K562 (cell line): Measurements from ENCODE around the gene ARHGEF17. TPM values are rescaled to one million over a fixed set of nuclear protein-coding genes. Genes with fewer than 3 reads are reported as not detected.

Experiments
- ATAC-seq: fragments of 200-7000 bp; cut with Tn5 transposase; 3 replicates; pipeline ENCODE4 v1.9.1; 2020; ENCODE audit warnings: moderate library complexity
- BruUV-seq: library from RNA; stranded (reverse); fragments of 400-500 nt; replicated peaks from 2 replicates; lab custom pipeline; 2021; lab: Mats Ljungman, UMichigan
- CTCF ChIA-PET: fragments of 300-600 bp; formaldehyde crosslinking; extraction: SDS; loops from one replicate; lab custom pipeline; 2021; ENCODE audit warnings: low intra/inter-chr PET ratio; lab: Yijun Ruan, JAX
- POLR2A ChIA-PET: fragments of 300-600, 350-650 bp; sonication (Branson Sonifier 250); formaldehyde crosslinking; extraction: SDS; loops from one replicate; lab custom pipeline; 2021; ENCODE audit warnings: antibody characterized with exemption, inconsistent platforms; lab: Yijun Ruan, JAX
- DNase-seq, 4 experiments: peaks; one replicate each; pipeline versions ENCODE4 v3.0.0 to v3.0.0-alpha.2; 2011 to 2018; ENCODE audit warnings: low spot score in 3 of 4, mixed read lengths in 3 of 4; ENCODE audit errors: extremely low read depth in 1 of 4
- FAIRE-seq: peaks from 2 replicates; lab custom pipeline; 2011; peaks lifted over from hg19 to GRCh38; lab: Jason Lieb, UNC
- H2AFZ ChIP-seq: 2 replicates; pipeline ENCODE4 v1.6.0; 2011; ENCODE audit warnings: low read depth, low read length, control low read depth, inconsistent platforms
- H3K27ac ChIP-seq: fragments of 200-600 bp; 3 replicates; pipeline ENCODE4 v1.8.0; 2011; ENCODE audit warnings: low read depth, mild to moderate bottlenecking, control low read depth, inconsistent platforms, low read length, moderate library complexity, mixed read lengths; ENCODE audit errors: extremely low read depth
- H3K27me3 ChIP-seq, 2 experiments: fragments of 300-600 bp in 1 of 2; 2 replicates in 1 of 2; 3 replicates in 1 of 2; pipeline versions ENCODE4 v1.6.0 to v1.8.0; 2011; ENCODE audit warnings: inconsistent platforms in 2 of 2, low read length in 2 of 2, mild to moderate bottlenecking in 1 of 2, mixed read lengths in 1 of 2, moderate library complexity in 1 of 2; ENCODE audit not compliant: control insufficient read depth in 2 of 2, insufficient read depth in 2 of 2
- H3K36me3 ChIP-seq: fragments of 300-600 bp; 3 replicates; pipeline ENCODE4 v1.8.0; 2011; ENCODE audit warnings: mild to moderate bottlenecking, low read length, inconsistent platforms; ENCODE audit not compliant: control insufficient read depth, insufficient read depth
- H3K4me1 ChIP-seq, 2 experiments: fragments of 200-600 bp in 1 of 2; replicated peaks in 1 of 2; 2 replicates in 1 of 2; 3 replicates in 1 of 2; pipeline versions ENCODE4 v1.5.1 to v1.8.0; 2011; ENCODE audit warnings: inconsistent platforms in 2 of 2, low read length in 2 of 2, mild to moderate bottlenecking in 1 of 2, mixed read lengths in 1 of 2, moderate library complexity in 1 of 2; ENCODE audit not compliant: control insufficient read depth in 2 of 2, insufficient read depth in 2 of 2
- H3K4me2 ChIP-seq: 2 replicates; pipeline ENCODE4 v1.6.1; 2011; ENCODE audit warnings: low read length, control low read depth, inconsistent platforms, mixed read lengths; ENCODE audit not compliant: insufficient read depth
- H3K4me3 ChIP-seq: fragments of 200-600 bp; sonication (generic), shearing (Covaris generic); 2 replicates; pipeline ENCODE4 v1.5.1; 2016; ENCODE audit warnings: control low read depth, inconsistent platforms
- H3K79me2 ChIP-seq: fragments of 200-600 bp; 3 replicates; pipeline ENCODE4 v1.8.0; 2011; ENCODE audit warnings: low read length, inconsistent platforms; ENCODE audit not compliant: control insufficient read depth, insufficient read depth
- H3K9ac ChIP-seq, 2 experiments: 2 replicates each; pipeline versions ENCODE4 v1.6.0 to v1.6.1; 2011; ENCODE audit warnings: low read depth in 2 of 2, low read length in 2 of 2, control low read depth in 1 of 2, inconsistent platforms in 1 of 2, mild to moderate bottlenecking in 1 of 2, mixed read lengths in 1 of 2; ENCODE audit not compliant: insufficient read depth in 1 of 2
- H3K9me1 ChIP-seq: one replicate; pipeline ENCODE4 v1.6.0; 2011; ENCODE audit warnings: inconsistent platforms, mild to moderate bottlenecking, low read length, moderate library complexity; ENCODE audit not compliant: control insufficient read depth, insufficient read depth
- H3K9me3 ChIP-seq: replicated peaks from 2 replicates; pipeline ENCODE4 v1.5.1; 2011; ENCODE audit warnings: low read depth, low read length, inconsistent platforms; ENCODE audit not compliant: control insufficient read depth, insufficient read depth
- H4K20me1 ChIP-seq: replicated peaks from 2 replicates; pipeline ENCODE4 v1.6.1; 2011; ENCODE audit warnings: low read length, inconsistent platforms, mixed read lengths; ENCODE audit not compliant: control insufficient read depth, insufficient read depth
- BCOR ChIP-seq: fragments of 450-650 bp; IDR thresholded peaks from 2 replicates; pipeline ENCODE4 v1.6.1; 2016
- CXXC5 ChIP-seq: fragments of 250-450 bp; sonication (Bioruptor Pico); IDR thresholded peaks from 2 replicates; pipeline ENCODE4 v1.8.0; 2022; ENCODE audit warnings: inconsistent platforms, mild to moderate bottlenecking, moderate library complexity
- KDM5B ChIP-seq: fragments of 200-600 bp; sonication (generic); IDR thresholded peaks from 2 replicates; pipeline ENCODE4 v1.6.1; 2012; ENCODE audit warnings: low read depth, mild to moderate bottlenecking, moderate library complexity, low read length, control low read depth, inconsistent platforms; ENCODE audit not compliant: insufficient replicate concordance
- MED1 ChIP-seq: sonication (generic); formaldehyde crosslinking; IDR thresholded peaks from 2 replicates; pipeline ENCODE4 v1.8.1; 2023; ENCODE audit warnings: missing genetic modification reagents, borderline replicate concordance
- RAD21 ChIP-seq, 2 experiments: fragments of 250-450 bp in 1 of 2; fragments of 450-650 bp in 1 of 2; sonication (Bioruptor Pico) in 1 of 2; formaldehyde crosslinking in 1 of 2; IDR thresholded peaks in 1 of 2; conservative IDR thresholded peaks in 1 of 2; 2 replicates each; pipeline versions ENCODE4 v1.4.0 to v1.8.0; 2020 to 2022; ENCODE audit warnings: mild to moderate bottlenecking in 2 of 2, moderate library complexity in 1 of 2
- SMARCC2 ChIP-seq: fragments of 450-650 bp; IDR thresholded peaks from 2 replicates; pipeline ENCODE4 v1.6.1; 2017; ENCODE audit warnings: antibody characterized with exemption, moderate library complexity, mild to moderate bottlenecking, low read depth
- ZFP36 ChIP-seq: fragments of 150-350 bp; IDR thresholded peaks from 2 replicates; pipeline ENCODE4 v1.6.1; 2018; ENCODE audit warnings: low read length, low read depth; ENCODE audit not compliant: partially characterized antibody
- ZNF280A ChIP-seq: fragments of 450-650 bp; IDR thresholded peaks from 2 replicates; pipeline ENCODE4 v1.6.1; 2018; ENCODE audit warnings: mild to moderate bottlenecking, low read depth; ENCODE audit not compliant: partially characterized antibody
- WGBS: fragments of 100-300 bp; shearing (Covaris generic); methylation state at CpG from one replicate; pipeline ENCODE4 v1.1.6; 2016; ENCODE audit warnings: low coverage, mixed read lengths; ENCODE audit not compliant: insufficient coverage; ENCODE audit errors: missing lambda C conversion rate; 5-methylcytosine and 5-hydroxymethylcytosine counted together
- in situ Hi-C: fragments of 300-500 bp; cut with MboI; formaldehyde crosslinking; loops from 4 replicates; pipeline ENCODE4 v1.15.0; 2018; ENCODE audit warnings: inconsistent platforms, mixed read lengths
- intact Hi-C: fragments of 100-400 bp; cut with micrococcal nuclease; formaldehyde crosslinking; loops from 2 replicates; pipeline ENCODE4 v1.14.2; 2022
- polyA plus RNA-seq, 8 experiments: library from polyadenylated mRNA; depleted of rRNA in 4 of 8; stranded (reverse) in 5 of 8; unstranded in 3 of 8; fragments of >200 nt; fragmentation: Nextera tagmentation in 2 of 8; fragmentation: Illumina TruSeq in 1 of 8; extraction: Ambion mirVana in 2 of 8; extraction: Trizol in 1 of 8; gene quantifications; 2 replicates each; pipeline versions ENCODE4 v1.2.1 to v1.2.3, GENCODE V29; 2011 to 2014; ENCODE audit warnings: inconsistent platforms in 1 of 8, missing spikeins in 1 of 8
- total RNA-seq, 7 experiments: library from RNA; depleted of rRNA in 6 of 7; stranded (reverse); fragments of >200 nt in 6 of 7; fragmentation: Illumina TruSeq in 2 of 7; extraction: Trizol in 2 of 7; gene quantifications; 2 replicates each; pipeline versions ENCODE4 v1.2.1 to v1.2.3, GENCODE V29; 2011 to 2021; ENCODE audit warnings: low replicate concordance in 1 of 7
- TF ChIP-seq, protein P1 (sequence below), 3 experiments: IDR thresholded peaks in 2 of 3; conservative IDR thresholded peaks in 1 of 3; 2 replicates each; pipeline ENCODE4 v1.5.1; 2011 to 2012; ENCODE audit warnings: low read length in 3 of 3, mild to moderate bottlenecking in 3 of 3, control low read depth in 2 of 3, improper control_type of control experiment in 1 of 3, inconsistent platforms in 1 of 3, low read depth in 1 of 3, mixed read lengths in 1 of 3, moderate library complexity in 1 of 3; ENCODE audit not compliant: insufficient read depth in 2 of 3
- TF ChIP-seq, protein P2 (sequence below): IDR thresholded peaks from 2 replicates; pipeline ENCODE4 v1.6.1; 2011; ENCODE audit warnings: borderline replicate concordance, low read depth, mild to moderate bottlenecking, moderate library complexity, low read length; ENCODE audit not compliant: insufficient read depth, poor library complexity, severe bottlenecking

The ARHGEF17 gene
- total and polyA plus RNA-seq, 9 of the 15 experiments (the other 6 are each of a cell fraction or from before 2014, with no cell fraction given): 0.04 to 0.68 (median 0.10) TPM; not detected in 2

DNA sequence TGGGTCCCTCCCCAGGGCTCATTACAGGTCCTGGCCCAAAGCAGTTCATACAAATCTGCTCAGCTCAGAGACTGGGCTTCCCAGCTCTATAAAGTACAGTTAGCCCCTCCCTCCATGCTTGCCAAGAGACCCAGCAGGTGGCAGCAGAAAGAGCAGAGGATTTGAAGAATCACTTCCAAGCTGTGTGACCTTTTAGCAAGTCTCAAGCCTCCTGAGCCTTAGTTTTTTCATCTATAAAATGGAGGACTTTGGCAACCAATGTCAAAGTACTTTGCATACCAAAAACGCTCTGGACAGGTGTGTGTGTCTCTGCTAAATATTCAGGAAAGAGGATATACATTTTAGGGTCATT is 94.7 kb downstream of the ARHGEF17 start:
- POLR2A ChIA-PET: interaction anchor here (0.9 kb wide), 1 partner anchor 20 kb away, joined by 3 read pairs; no protein-coding TSS in a partner anchor
- peak; percentile 56 for ATAC-seq

More for the DNA sequence above, 94.7 kb downstream of the ARHGEF17 start:
- H3K27ac ChIP-seq: no peak overlapping the region
- FAIRE-seq (peak; percentile 75), DNase-seq (peak in 2 of 4 experiments; percentile 36 to 40)
- in situ Hi-C loops (loop anchor here (5.0 kb wide), 1 partner anchor 254 kb away; no protein-coding TSS in a partner anchor), intact Hi-C loops (no loop called here)
- no peaks in the 10 kb centered on the region for H3K27me3 ChIP-seq
- no TSS peak for BruUV-seq
- H4K20me1 ChIP-seq: peaks cover 2% of the 10 kb centered on the region; the same call in 1 of the 2 replicates
- CTCF ChIA-PET: interaction anchor here (3.6 kb wide), 1 partner anchor 258 kb away, joined by 37 read pairs; no protein-coding TSS in a partner anchor
- no peaks in the 10 kb centered on the region for H3K79me2 ChIP-seq
- no peak overlapping the region for H2AFZ ChIP-seq
- no peaks in the 10 kb centered on the region for H3K9me3 ChIP-seq
- H3K9me1 ChIP-seq: no peaks in the 10 kb centered on the region
- H3K9ac ChIP-seq: no peak overlapping the region
- WGBS: 6% methylated on average over 1 of the region's 1 CpG
- H3K4me1 ChIP-seq: peaks cover 12 to 16% of the 10 kb centered on the region in 2 experiments; a peak in 4 of 5 replicates
- no peak overlapping the region for H3K4me3 ChIP-seq
- H3K4me2 ChIP-seq: no peak overlapping the region
- no peaks in the 10 kb centered on the region for H3K36me3 ChIP-seq
- TF ChIP-seq ZFP36 (peak; percentile 76), ZNF280A (no peak), RAD21 (CRISPR knock-in tag; conservative IDR thresholded peaks at IDR 0.05 in 1 of 2, IDR thresholded peaks at IDR 0.05 in 1 of 2) (peak; percentile 14 to 32; a peak in 2 of 4 replicates), MED1 (no peak), KDM5B (no peak), CXXC5 (no peak), SMARCC2 (no peak), BCOR (0 out of 2 replicates have a peak, but pooled peaks have one; percentile 16)
- TF ChIP-seq, protein P1, sequence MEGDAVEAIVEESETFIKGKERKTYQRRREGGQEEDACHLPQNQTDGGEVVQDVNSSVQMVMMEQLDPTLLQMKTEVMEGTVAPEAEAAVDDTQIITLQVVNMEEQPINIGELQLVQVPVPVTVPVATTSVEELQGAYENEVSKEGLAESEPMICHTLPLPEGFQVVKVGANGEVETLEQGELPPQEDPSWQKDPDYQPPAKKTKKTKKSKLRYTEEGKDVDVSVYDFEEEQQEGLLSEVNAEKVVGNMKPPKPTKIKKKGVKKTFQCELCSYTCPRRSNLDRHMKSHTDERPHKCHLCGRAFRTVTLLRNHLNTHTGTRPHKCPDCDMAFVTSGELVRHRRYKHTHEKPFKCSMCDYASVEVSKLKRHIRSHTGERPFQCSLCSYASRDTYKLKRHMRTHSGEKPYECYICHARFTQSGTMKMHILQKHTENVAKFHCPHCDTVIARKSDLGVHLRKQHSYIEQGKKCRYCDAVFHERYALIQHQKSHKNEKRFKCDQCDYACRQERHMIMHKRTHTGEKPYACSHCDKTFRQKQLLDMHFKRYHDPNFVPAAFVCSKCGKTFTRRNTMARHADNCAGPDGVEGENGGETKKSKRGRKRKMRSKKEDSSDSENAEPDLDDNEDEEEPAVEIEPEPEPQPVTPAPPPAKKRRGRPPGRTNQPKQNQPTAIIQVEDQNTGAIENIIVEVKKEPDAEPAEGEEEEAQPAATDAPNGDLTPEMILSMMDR (IDR thresholded peaks at IDR 0.05 in 2 of 3, conservative IDR thresholded peaks at IDR 0.05 in 1 of 3; ENCODE audit: insufficient read depth in 2 of 3, low read depth in 1 of 3, low read length in 3 of 3): peak; percentile 32 to 52 (median 37); a peak in 4 of 6 replicates
- TF ChIP-seq, protein P2, sequence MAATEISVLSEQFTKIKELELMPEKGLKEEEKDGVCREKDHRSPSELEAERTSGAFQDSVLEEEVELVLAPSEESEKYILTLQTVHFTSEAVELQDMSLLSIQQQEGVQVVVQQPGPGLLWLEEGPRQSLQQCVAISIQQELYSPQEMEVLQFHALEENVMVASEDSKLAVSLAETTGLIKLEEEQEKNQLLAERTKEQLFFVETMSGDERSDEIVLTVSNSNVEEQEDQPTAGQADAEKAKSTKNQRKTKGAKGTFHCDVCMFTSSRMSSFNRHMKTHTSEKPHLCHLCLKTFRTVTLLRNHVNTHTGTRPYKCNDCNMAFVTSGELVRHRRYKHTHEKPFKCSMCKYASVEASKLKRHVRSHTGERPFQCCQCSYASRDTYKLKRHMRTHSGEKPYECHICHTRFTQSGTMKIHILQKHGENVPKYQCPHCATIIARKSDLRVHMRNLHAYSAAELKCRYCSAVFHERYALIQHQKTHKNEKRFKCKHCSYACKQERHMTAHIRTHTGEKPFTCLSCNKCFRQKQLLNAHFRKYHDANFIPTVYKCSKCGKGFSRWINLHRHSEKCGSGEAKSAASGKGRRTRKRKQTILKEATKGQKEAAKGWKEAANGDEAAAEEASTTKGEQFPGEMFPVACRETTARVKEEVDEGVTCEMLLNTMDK: peak; percentile 11
